ENCODE results near the gene LENG8.

- no peak for TF ChIP-seq CTCF (conservative IDR thresholded peaks at IDR 0.05; ENCODE audit: low read depth, low read length)
- no peak for TF ChIP-seq USF2 (IDR thresholded peaks at IDR 0.05; ENCODE audit: low read depth, low read length)
- no peak for TF ChIP-seq CEBPB (IDR thresholded peaks at IDR 0.05; ENCODE audit: low read depth, low read length)
- no peak for TF ChIP-seq RAD21 (IDR thresholded peaks at IDR 0.05; ENCODE audit: low read length)
- no peak for TF ChIP-seq ELK1 (IDR thresholded peaks at IDR 0.05; ENCODE audit: borderline replicate concordance, low read depth, low read length)
- no peak for TF ChIP-seq SMC3 (IDR thresholded peaks at IDR 0.05; ENCODE audit: low read depth, low read length)
- no peak for TF ChIP-seq MXI1 (IDR thresholded peaks at IDR 0.05; ENCODE audit: borderline replicate concordance, low read depth, low read length)
- TF ChIP-seq MAZ (IDR thresholded peaks at IDR 0.05; ENCODE audit: borderline replicate concordance, low read depth, low read length): no peak
- no peak for TF ChIP-seq POLR2A (IDR thresholded peaks at IDR 0.05; ENCODE audit: low read depth, low read length)
- TF ChIP-seq BHLHE40 (IDR thresholded peaks at IDR 0.05; ENCODE audit: low read depth, low read length): no peak
- no peak for TF ChIP-seq NFE2L2 (IDR thresholded peaks at IDR 0.05; ENCODE audit: low read depth, low read length)
- TF ChIP-seq FOS (IDR thresholded peaks at IDR 0.05; ENCODE audit: low read depth, low read length): no peak
- no peak for TF ChIP-seq MAFK (IDR thresholded peaks at IDR 0.05; ENCODE audit: low read depth, low read length)
Measured at GRCh38 chr19:54452626-54453025, 3.6 kb downstream of the LENG8 start.

All from IMR-90 (cell line).